GM13977 (cell line): ENCODE data around the gene ALPI.

Source experiments
- DNase-seq: peaks from one replicate; pipeline ENCODE4 v3.0.0; 2012; ENCODE audit warnings: low spot score
- in situ Hi-C: fragments of 300-500 bp; cut with MboI; formaldehyde crosslinking; loops from one replicate; pipeline ENCODE4 v1.12.0; 2022; ENCODE audit warnings: low sequenced_read_pairs, low pct_unique_long_range_greater_than_20kb, mixed read lengths, inconsistent platforms; ENCODE audit not compliant: unreplicated experiment
- TF ChIP-seq, protein P1 (sequence below): IDR thresholded peaks from 2 replicates; pipeline ENCODE4 v1.5.1; 2012; ENCODE audit warnings: mild to moderate bottlenecking, control low read depth; ENCODE audit not compliant: insufficient read depth; ENCODE audit errors: extremely low read depth, missing control alignments

The ALPI gene

GRCh38 chr2:232493701-232494474, 37.9 kb downstream of the ALPI start:
- in situ Hi-C loops: no loop called here
- TF ChIP-seq, protein P1, sequence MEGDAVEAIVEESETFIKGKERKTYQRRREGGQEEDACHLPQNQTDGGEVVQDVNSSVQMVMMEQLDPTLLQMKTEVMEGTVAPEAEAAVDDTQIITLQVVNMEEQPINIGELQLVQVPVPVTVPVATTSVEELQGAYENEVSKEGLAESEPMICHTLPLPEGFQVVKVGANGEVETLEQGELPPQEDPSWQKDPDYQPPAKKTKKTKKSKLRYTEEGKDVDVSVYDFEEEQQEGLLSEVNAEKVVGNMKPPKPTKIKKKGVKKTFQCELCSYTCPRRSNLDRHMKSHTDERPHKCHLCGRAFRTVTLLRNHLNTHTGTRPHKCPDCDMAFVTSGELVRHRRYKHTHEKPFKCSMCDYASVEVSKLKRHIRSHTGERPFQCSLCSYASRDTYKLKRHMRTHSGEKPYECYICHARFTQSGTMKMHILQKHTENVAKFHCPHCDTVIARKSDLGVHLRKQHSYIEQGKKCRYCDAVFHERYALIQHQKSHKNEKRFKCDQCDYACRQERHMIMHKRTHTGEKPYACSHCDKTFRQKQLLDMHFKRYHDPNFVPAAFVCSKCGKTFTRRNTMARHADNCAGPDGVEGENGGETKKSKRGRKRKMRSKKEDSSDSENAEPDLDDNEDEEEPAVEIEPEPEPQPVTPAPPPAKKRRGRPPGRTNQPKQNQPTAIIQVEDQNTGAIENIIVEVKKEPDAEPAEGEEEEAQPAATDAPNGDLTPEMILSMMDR: no peak
- no peak for DNase-seq

- TF ChIP-seq, protein P1: no peak
- no peak for DNase-seq
- in situ Hi-C loops: no loop called here
These were observed 38.6 kb downstream of the ALPI start for GRCh38 chr2:232494542-232494941.

GRCh38 chr2:232495292-232495691, 39.3 kb downstream of the ALPI start:
- no peak for DNase-seq
- TF ChIP-seq, protein P1: no peak
- in situ Hi-C loops: no loop called here

- in situ Hi-C loops: no loop called here
- no peak for DNase-seq
- TF ChIP-seq, protein P1: no peak
These were observed 40.7 kb downstream of the ALPI start for GRCh38 chr2:232496501-232497270.

GRCh38 chr2:232497348-232497747, 41.4 kb downstream of the ALPI start:
- DNase-seq: no peak
- in situ Hi-C loops: no loop called here
- TF ChIP-seq, protein P1: no peak

DNA sequence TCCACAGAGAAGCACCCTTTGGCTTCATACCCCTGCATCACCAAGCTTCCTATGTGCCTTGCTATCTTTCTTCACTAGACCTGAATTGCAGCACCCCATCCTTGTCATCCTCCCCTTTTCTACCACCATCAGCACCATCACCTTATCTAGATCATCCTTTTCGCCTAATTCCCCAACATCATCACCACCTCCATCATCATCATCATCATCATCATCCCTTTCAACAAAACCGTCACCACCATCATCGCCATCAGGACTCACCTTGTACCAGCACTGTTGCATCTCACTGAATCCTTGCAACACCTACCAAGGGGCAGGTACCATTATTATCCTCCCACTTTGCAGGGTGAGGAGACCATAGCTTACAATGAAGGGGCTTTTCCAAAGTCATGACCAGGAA, 42.5 kb downstream of the ALPI start:
- in situ Hi-C loops: no loop called here
- no peak for DNase-seq
- TF ChIP-seq, protein P1: no peak
